Naive thymus-derived CD4-positive, alpha-beta T cell (primary cell): ENCODE data around the gene TPCN1. TPM values are rescaled to one million over a fixed set of nuclear protein-coding genes. Genes with fewer than 3 reads are reported as not detected.

Source experiments
- ATAC-seq: fragments of 150-1000 bp; cut with Tn5 transposase; 2 replicates; pipeline ENCODE4 v1.10.0; 2021; ENCODE audit warnings: mild to moderate bottlenecking, moderate library complexity
- CTCF ChIA-PET: fragments of 350-600 bp; sonication (Branson Sonifier 250); formaldehyde crosslinking; loops from one replicate; lab custom pipeline; 2021; ENCODE audit warnings: antibody characterized with exemption; lab: Charles Lee
- POLR2A ChIA-PET: fragments of 350-600 bp; sonication (Branson Sonifier 250); formaldehyde crosslinking; loops from one replicate; lab custom pipeline; 2021; ENCODE audit warnings: antibody characterized with exemption, inconsistent platforms; lab: Charles Lee
- DNase-seq, 9 donors: peaks; one replicate each; pipeline versions ENCODE4 v3.0.0 to v3.0.0-alpha.2; 2020 to 2022; ENCODE audit warnings: mixed read lengths in 1 of 9
- H3K27ac ChIP-seq: one replicate; pipeline ENCODE4 v1.7.0; 2013; ENCODE audit warnings: mild to moderate bottlenecking, low read depth, low read length, moderate library complexity
- H3K27me3 ChIP-seq, 2 donors: one replicate each; pipeline ENCODE4 v1.7.0; 2013; ENCODE audit warnings: low read length in 2 of 2, mild to moderate bottlenecking in 2 of 2, moderate library complexity in 2 of 2; ENCODE audit not compliant: control insufficient read depth in 2 of 2, insufficient read depth in 2 of 2
- H3K36me3 ChIP-seq, 3 experiments: 1 replicate in 2 of 3; 2 replicates in 1 of 3; pipeline ENCODE4 v1.7.0; 2013; ENCODE audit warnings: low read length in 3 of 3, mild to moderate bottlenecking in 3 of 3, moderate library complexity in 1 of 3; ENCODE audit not compliant: insufficient read depth in 3 of 3, control insufficient read depth in 2 of 3
- H3K4me1 ChIP-seq, 2 donors: one replicate each; pipeline ENCODE4 v1.7.0; 2013; ENCODE audit warnings: low read length in 2 of 2, mild to moderate bottlenecking in 2 of 2, moderate library complexity in 1 of 2; ENCODE audit not compliant: control insufficient read depth in 2 of 2, insufficient read depth in 2 of 2
- H3K4me3 ChIP-seq: 2 replicates; pipeline ENCODE4 v1.7.0; 2013; ENCODE audit warnings: mild to moderate bottlenecking, low read length
- H3K9me3 ChIP-seq, 3 experiments: 1 replicate in 2 of 3; 2 replicates in 1 of 3; pipeline ENCODE4 v1.7.0; 2013; ENCODE audit warnings: low read length in 3 of 3; ENCODE audit not compliant: control insufficient read depth in 2 of 3
- H3K27ac Mint-ChIP-seq, 9 donors: one replicate each; pipeline ENCODE4 v1.8.0; 2020 to 2022; ENCODE audit warnings: mixed read lengths in 9 of 9, mild to moderate bottlenecking in 8 of 9, moderate library complexity in 5 of 9, inconsistent platforms in 2 of 9
- H3K27me3 Mint-ChIP-seq, 5 donors: one replicate each; pipeline ENCODE4 v1.8.0; 2021 to 2022; ENCODE audit warnings: mixed read lengths in 5 of 5, mild to moderate bottlenecking in 1 of 5
- H3K36me3 Mint-ChIP-seq, 5 donors: one replicate each; pipeline ENCODE4 v1.8.0; 2020 to 2022; ENCODE audit warnings: mixed read lengths in 5 of 5, mild to moderate bottlenecking in 3 of 5, inconsistent platforms in 1 of 5
- H3K4me1 Mint-ChIP-seq, 7 donors: one replicate each; pipeline ENCODE4 v1.8.0; 2020 to 2022; ENCODE audit warnings: mixed read lengths in 7 of 7, mild to moderate bottlenecking in 3 of 7, inconsistent platforms in 1 of 7
- H3K4me3 Mint-ChIP-seq, 10 donors: one replicate each; pipeline ENCODE4 v1.8.0; 2020 to 2022; ENCODE audit warnings: mild to moderate bottlenecking in 10 of 10, mixed read lengths in 10 of 10, moderate library complexity in 6 of 10, inconsistent platforms in 2 of 10
- H3K9me3 Mint-ChIP-seq, 11 donors: one replicate each; pipeline ENCODE4 v1.8.0; 2020 to 2022; ENCODE audit warnings: mixed read lengths in 11 of 11, mild to moderate bottlenecking in 4 of 11, inconsistent platforms in 1 of 11, moderate library complexity in 1 of 11
- intact Hi-C, 2 donors: fragments of 100-400 bp; cut with micrococcal nuclease; formaldehyde crosslinking; loops; one replicate each; pipeline ENCODE4 v1.15.1; 2023
- polyA plus RNA-seq, 2 donors: library from polyadenylated mRNA; unstranded; fragments of 300-500 nt; fragmentation: Illumina TruSeq; gene quantifications; one replicate each; pipeline ENCODE4 v1.2.3, GENCODE V29; 2021
- total RNA-seq, 6 experiments: library from RNA in 5 of 6; stranded (reverse) in 5 of 6; gene quantifications; 1 replicate in 5 of 6; 2 replicates in 1 of 6; pipeline ENCODE4 v1.2.3 and lab custom pipeline; 2021 to 2026

Gene TPCN1
- total and polyA plus RNA-seq, 7 experiments from 2014 or later, result 15.3 to 124 (median 97.2) TPM

GRCh38 chr12:113190761-113191160 is 30.5 kb upstream of the TPCN1 start:
- no peak for DNase-seq
- Mint-ChIP-seq H3K36me3 (peaks cover 0 to 23% (median 8%) of the 10 kb centered on the region in 5 donors), H3K9me3 (no peaks in the 10 kb centered on the region), H3K4me3 (no peak overlapping the region), H3K4me1 (peaks cover 13 to 29% (median 22%) of the 10 kb centered on the region in 7 donors), H3K27me3 (no peaks in the 10 kb centered on the region), H3K27ac (peak overlapping the region in 2 of 9 donors; percentile 43 to 62)
- ChIA-PET CTCF (no interaction called here), POLR2A (interaction anchor here (1.4 kb wide), 1 partner anchor 9 kb away, joined by 4 read pairs; no protein-coding TSS in a partner anchor)
- intact Hi-C loops, result no loop called here
- Histone ChIP-seq H3K4me3 (no peak overlapping the region), H3K9me3 (no peaks in the 10 kb centered on the region), H3K36me3 (peaks cover 0 to 28% (median 0%) of the 10 kb centered on the region in 3 experiments), H3K27ac (no peak overlapping the region), H3K27me3 (no peaks in the 10 kb centered on the region), H3K4me1 (peaks cover 8 to 15% of the 10 kb centered on the region in 2 donors)
- no peak for ATAC-seq

GRCh38 chr12:113191227-113191626 is 30.0 kb upstream of the TPCN1 start:
- Mint-ChIP-seq H3K36me3 (peaks cover 0 to 23% (median 8%) of the 10 kb centered on the region in 5 donors), H3K4me1 (peaks cover 12 to 26% (median 20%) of the 10 kb centered on the region in 7 donors), H3K4me3 (no peak overlapping the region), H3K27me3 (no peaks in the 10 kb centered on the region), H3K9me3 (no peaks in the 10 kb centered on the region), H3K27ac (no peak overlapping the region)
- ChIA-PET CTCF (no interaction called here), POLR2A (interaction anchor here (1.4 kb wide), 1 partner anchor 9 kb away, joined by 4 read pairs; no protein-coding TSS in a partner anchor)
- ATAC-seq, result no peak
- H3K27me3 ChIP-seq, result no peaks in the 10 kb centered on the region
- H3K4me1 ChIP-seq, result peaks cover 4 to 12% of the 10 kb centered on the region in 2 donors
- no peak overlapping the region for H3K4me3 ChIP-seq
- H3K9me3 ChIP-seq, result no peaks in the 10 kb centered on the region
- intact Hi-C loops, result no loop called here
- DNase-seq, result no peak
- no peak overlapping the region for H3K27ac ChIP-seq
- H3K36me3 ChIP-seq, result peaks cover 0 to 27% (median 0%) of the 10 kb centered on the region in 3 experiments

GRCh38 chr12:113194971-113195391 is 26.3 kb upstream of the TPCN1 start:
- CTCF ChIA-PET, result interaction anchor here (0.6 to 1.2 kb wide), 5 partner anchors 9 to 121 kb away, joined by 3 to 7 read pairs (median 6); no protein-coding TSS in a partner anchor
- Histone ChIP-seq H3K4me3 (no peak overlapping the region), H3K4me1 (no peaks in the 10 kb centered on the region), H3K36me3 (peaks cover 0 to 21% (median 0%) of the 10 kb centered on the region in 3 experiments), H3K27me3 (no peaks in the 10 kb centered on the region), H3K9me3 (no peaks in the 10 kb centered on the region), H3K27ac (no peak overlapping the region)
- Mint-ChIP-seq H3K27me3 (no peaks in the 10 kb centered on the region), H3K36me3 (peaks cover 0 to 12% (median 0%) of the 10 kb centered on the region in 5 donors), H3K4me1 (peaks cover 0 to 17% (median 4%) of the 10 kb centered on the region in 7 donors), H3K9me3 (no peaks in the 10 kb centered on the region), H3K4me3 (no peak overlapping the region), H3K27ac (no peak overlapping the region)
- DNase-seq (no peak), ATAC-seq (no peak)
- POLR2A ChIA-PET, result interaction anchor here (0.6 to 1.6 kb wide), 4 partner anchors 10 to 29 kb away, joined by 3 to 7 read pairs (median 3); partner anchors contain the start of genes DDX54 and RITA1
- intact Hi-C loops, result loop anchor here (5.0 kb wide), 2 partner anchors 117 to 717 kb away; no protein-coding TSS in a partner anchor

- no peak overlapping the region for H3K27ac ChIP-seq
- CTCF ChIA-PET, result interaction anchor here (0.6 to 1.4 kb wide), 4 partner anchors 9 to 230 kb away, joined by 3 to 6 read pairs (median 5); no protein-coding TSS in a partner anchor
- no peaks in the 10 kb centered on the region for H3K27me3 ChIP-seq
- H3K36me3 Mint-ChIP-seq, result peaks cover 0 to 12% (median 0%) of the 10 kb centered on the region in 5 donors
- no peaks in the 10 kb centered on the region for H3K9me3 Mint-ChIP-seq
- no peak overlapping the region for H3K4me3 ChIP-seq
- peaks cover 0 to 20% (median 0%) of the 10 kb centered on the region in 3 experiments for H3K36me3 ChIP-seq
- H3K27me3 Mint-ChIP-seq, result no peaks in the 10 kb centered on the region
- no peak overlapping the region for H3K4me3 Mint-ChIP-seq
- DNase-seq (no peak), ATAC-seq (no peak)
- intact Hi-C loops, result loop anchor here (5.0 kb wide), 2 partner anchors 117 to 717 kb away; no protein-coding TSS in a partner anchor
- POLR2A ChIA-PET, result interaction anchor here (1.5 to 1.6 kb wide), 2 partner anchors 11 to 29 kb away, joined by 3 to 7 read pairs; partner anchors contain the start of genes DDX54 and RITA1
- H3K9me3 ChIP-seq, result no peaks in the 10 kb centered on the region
- no peaks in the 10 kb centered on the region for H3K4me1 ChIP-seq
- peak overlapping the region in 3 of 9 donors; percentile 14 to 79 (median 41) for H3K27ac Mint-ChIP-seq
- H3K4me1 Mint-ChIP-seq, result peaks cover 0 to 16% (median 4%) of the 10 kb centered on the region in 7 donors
These were observed 25.7 kb upstream of the TPCN1 start for GRCh38 chr12:113195598-113195997.

GRCh38 chr12:113196582-113196981 is 24.7 kb upstream of the TPCN1 start:
- no peak overlapping the region for H3K4me3 ChIP-seq
- no peaks in the 10 kb centered on the region for H3K27me3 Mint-ChIP-seq
- intact Hi-C loops, result loop anchor here (2.0 to 5.0 kb wide), 3 partner anchors 106 to 716 kb away; no protein-coding TSS in a partner anchor
- H3K9me3 Mint-ChIP-seq, result no peaks in the 10 kb centered on the region
- no peaks in the 10 kb centered on the region for H3K9me3 ChIP-seq
- ChIA-PET CTCF (interaction anchor here (1.4 kb wide), 1 partner anchor 229 kb away, joined by 4 read pairs; no protein-coding TSS in a partner anchor), POLR2A (interaction anchor here (1.3 kb wide), 1 partner anchor 27 kb away, joined by 4 read pairs; no protein-coding TSS in a partner anchor)
- no peaks in the 10 kb centered on the region for H3K27me3 ChIP-seq
- peak in 1 of 9 donors; percentile 9 for DNase-seq
- no peak for ATAC-seq
- H3K36me3 ChIP-seq, result peaks cover 0 to 10% (median 0%) of the 10 kb centered on the region in 3 experiments
- no peak overlapping the region for H3K27ac ChIP-seq
- no peak overlapping the region for H3K4me3 Mint-ChIP-seq
- H3K4me1 ChIP-seq, result no peaks in the 10 kb centered on the region
- H3K27ac Mint-ChIP-seq, result peak overlapping the region in 1 of 9 donors; percentile 13
- peaks cover 0 to 15% (median 4%) of the 10 kb centered on the region in 7 donors for H3K4me1 Mint-ChIP-seq
- peaks cover 0 to 9% (median 0%) of the 10 kb centered on the region in 5 donors for H3K36me3 Mint-ChIP-seq

- CTCF ChIA-PET, result interaction anchor here (0.6 to 1.4 kb wide), 5 partner anchors 10 to 265 kb away, joined by 3 to 4 read pairs (median 3); no protein-coding TSS in a partner anchor
- H3K27ac Mint-ChIP-seq, result peak overlapping the region in 1 of 9 donors; percentile 13
- H3K9me3 Mint-ChIP-seq, result no peaks in the 10 kb centered on the region
- POLR2A ChIA-PET, result interaction anchor here (1.3 kb wide), 1 partner anchor 26 kb away, joined by 4 read pairs; no protein-coding TSS in a partner anchor
- H3K4me1 ChIP-seq, result no peaks in the 10 kb centered on the region
- H3K36me3 ChIP-seq, result peaks cover 0 to 6% (median 0%) of the 10 kb centered on the region in 3 experiments
- ATAC-seq (peak; percentile 99), DNase-seq (peak in 8 of 9 donors; percentile 42 to 69 (median 57))
- no peaks in the 10 kb centered on the region for H3K27me3 Mint-ChIP-seq
- H3K4me3 ChIP-seq, result no peak overlapping the region
- intact Hi-C loops, result loop anchor here (1.0 to 5.0 kb wide), 7 partner anchors 24 to 715 kb away; partner anchors contain the start of gene TPCN1 (in 2 of the 2)
- no peaks in the 10 kb centered on the region for H3K27me3 ChIP-seq
- H3K27ac ChIP-seq, result no peak overlapping the region
- peaks cover 0 to 7% (median 0%) of the 10 kb centered on the region in 5 donors for H3K36me3 Mint-ChIP-seq
- peaks cover 0 to 16% (median 4%) of the 10 kb centered on the region in 7 donors for H3K4me1 Mint-ChIP-seq
- H3K9me3 ChIP-seq, result no peaks in the 10 kb centered on the region
- no peak overlapping the region for H3K4me3 Mint-ChIP-seq
These were observed 24.3 kb upstream of the TPCN1 start for GRCh38 chr12:113196990-113197389.
